HFFc6 (cell line): ENCODE measurements around the gene UBXN11. TPM values are rescaled to one million over a fixed set of nuclear protein-coding genes. Genes with fewer than 3 reads are reported as not detected.

Experiments
- DNase-seq: peaks from one replicate; pipeline ENCODE4 v3.0.0-alpha.2; 2018
- H3K27ac Mint-ChIP-seq: 2 replicates; pipeline ENCODE4 v1.8.0; 2020; ENCODE audit warnings: mild to moderate bottlenecking, mixed read lengths
- H3K27me3 Mint-ChIP-seq: 2 replicates; pipeline ENCODE4 v1.8.0; 2021; ENCODE audit warnings: mild to moderate bottlenecking, moderate library complexity, mixed read lengths; ENCODE audit not compliant: insufficient read depth
- H3K36me3 Mint-ChIP-seq: 2 replicates; pipeline ENCODE4 v1.8.0; 2021; ENCODE audit warnings: low read depth, mixed read lengths
- H3K4me1 Mint-ChIP-seq: 2 replicates; pipeline ENCODE4 v1.8.0; 2020; ENCODE audit warnings: low read depth, mixed read lengths
- H3K4me3 Mint-ChIP-seq: 2 replicates; pipeline ENCODE4 v1.8.0; 2020; ENCODE audit warnings: mild to moderate bottlenecking, moderate library complexity, mixed read lengths
- H3K9me3 Mint-ChIP-seq: 2 replicates; pipeline ENCODE4 v1.8.0; 2020; ENCODE audit warnings: mild to moderate bottlenecking, mixed read lengths
- CTCF ChIP-seq: fragments of 200-600 bp; sonication (generic); IDR thresholded peaks from 2 replicates; pipeline ENCODE4 v1.5.0; 2021; ENCODE audit warnings: antibody characterized with exemption, mild to moderate bottlenecking
- total RNA-seq, 6 experiments: library from RNA; stranded (reverse); fragmentation: NEBNext Ultra II Directional; extraction: Animal tissue kit (Norgen Biotek cat#: 25700); gene quantifications; 2 replicates in 1 of 6; 3 replicates in 5 of 6; pipeline ENCODE4 v1.2.3, GENCODE V29; 2021

UBXN11 gene
- total RNA-seq, 6 experiments from 2014 or later = 9.5 to 11.9 (median 10.5) TPM

GRCh38 chr1:26257222-26257621 is 49.2 kb downstream of the UBXN11 start:
- Mint-ChIP-seq H3K27ac (no peak overlapping the region), H3K9me3 (no peaks in the 10 kb centered on the region), H3K4me3 (no peak overlapping the region), H3K36me3 (peaks cover 16% of the 10 kb centered on the region), H3K4me1 (no peaks in the 10 kb centered on the region), H3K27me3 (no peaks in the 10 kb centered on the region; the same call in 1 of the 2 replicates)
- no peak for DNase-seq
- TF ChIP-seq CTCF = no peak

GRCh38 chr1:26254404-26254803 is 52.0 kb downstream of the UBXN11 start:
- no peak for DNase-seq
- no peak overlapping the region for H3K4me3 Mint-ChIP-seq
- H3K27ac Mint-ChIP-seq = no peak overlapping the region
- H3K36me3 Mint-ChIP-seq = peaks cover 13% of the 10 kb centered on the region
- TF ChIP-seq CTCF = no peak
- no peaks in the 10 kb centered on the region for H3K9me3 Mint-ChIP-seq
- no peaks in the 10 kb centered on the region; the same call in 1 of the 2 replicates for H3K27me3 Mint-ChIP-seq
- no peaks in the 10 kb centered on the region for H3K4me1 Mint-ChIP-seq

GRCh38 chr1:26252718-26253117 is 53.7 kb downstream of the UBXN11 start:
- DNase-seq = no peak
- H3K27me3 Mint-ChIP-seq = no peaks in the 10 kb centered on the region; the same call in 1 of the 2 replicates

DNA sequence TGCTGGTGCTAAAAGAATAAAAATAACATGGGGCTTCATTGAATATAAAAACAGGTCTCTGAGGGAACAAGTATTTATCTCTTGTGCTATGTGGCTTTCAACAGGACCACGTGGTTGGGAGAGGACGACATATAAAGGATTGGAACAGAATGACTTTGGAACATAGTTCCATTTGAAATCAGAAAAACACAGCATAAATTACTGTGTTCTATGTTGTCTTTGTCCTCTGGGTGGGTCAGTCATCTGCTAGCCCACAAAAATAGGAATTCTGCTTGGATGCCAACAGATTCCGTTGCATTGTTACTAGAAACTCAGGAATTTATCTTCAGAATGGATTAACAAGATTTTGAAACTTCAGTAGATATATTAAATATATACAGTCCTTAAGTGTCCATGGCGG is 66.5 kb downstream of the UBXN11 start:
- no peaks in the 10 kb centered on the region for H3K9me3 Mint-ChIP-seq
- TF ChIP-seq CTCF = no peak
- DNase-seq = peak; percentile 17
- no peak overlapping the region for H3K27ac Mint-ChIP-seq
- peaks cover 37% of the 10 kb centered on the region for H3K4me1 Mint-ChIP-seq
- H3K27me3 Mint-ChIP-seq = no peaks in the 10 kb centered on the region; the same call in 1 of the 2 replicates
- H3K4me3 Mint-ChIP-seq = peak overlapping the region; percentile 11; the same call in 1 of the 2 replicates
- peaks cover 9% of the 10 kb centered on the region; the same call in 1 of the 2 replicates for H3K36me3 Mint-ChIP-seq

More at GRCh38 chr1:26252718-26253117, 53.7 kb downstream of the UBXN11 start:
- no peak overlapping the region for H3K27ac Mint-ChIP-seq
- no peaks in the 10 kb centered on the region for H3K9me3 Mint-ChIP-seq
- peaks cover 6% of the 10 kb centered on the region for H3K36me3 Mint-ChIP-seq
- H3K4me3 Mint-ChIP-seq = no peak overlapping the region
- no peaks in the 10 kb centered on the region for H3K4me1 Mint-ChIP-seq
- no peak for TF ChIP-seq CTCF

- H3K4me3 Mint-ChIP-seq = no peak overlapping the region
- peaks cover 5% of the 10 kb centered on the region; the same call in 1 of the 2 replicates for H3K36me3 Mint-ChIP-seq
- peaks cover 46% of the 10 kb centered on the region for H3K4me1 Mint-ChIP-seq
- no peak for TF ChIP-seq CTCF
- no peaks in the 10 kb centered on the region for H3K9me3 Mint-ChIP-seq
- peaks cover 1% of the 10 kb centered on the region for H3K27me3 Mint-ChIP-seq
- DNase-seq = no peak
- peak overlapping the region; percentile 64 for H3K27ac Mint-ChIP-seq
Observed at GRCh38 chr1:26237230-26237966, 69.0 kb downstream of the UBXN11 start.
